ENCODE results near the gene NDE1.

DNA sequence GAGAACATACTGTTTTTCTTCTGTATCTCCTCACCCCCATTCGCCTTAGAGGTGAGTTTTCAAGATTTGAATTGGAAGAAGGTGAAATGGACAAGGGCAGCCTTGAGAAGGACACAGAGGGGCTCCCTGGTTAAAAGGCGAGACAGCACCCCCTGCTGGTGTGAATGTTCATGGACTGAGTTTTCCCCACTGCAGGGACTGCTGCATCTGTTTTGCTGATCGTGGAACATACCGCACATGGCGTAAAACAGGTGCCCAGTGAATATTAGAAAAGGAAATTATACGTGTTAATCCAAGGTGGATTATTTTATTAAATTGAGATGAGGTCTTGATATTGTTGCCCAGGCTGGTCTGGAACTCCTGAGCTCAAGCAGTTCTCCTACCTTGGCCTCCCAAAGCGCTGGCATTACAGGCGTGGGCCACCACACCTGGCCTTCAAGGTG is 54.5 kb downstream of the NDE1 start:
- TF ChIP-seq GATA2 (IDR thresholded peaks at IDR 0.05; ENCODE audit: low read depth, low read length) (no peak), GATA3 (IDR thresholded peaks at IDR 0.05; ENCODE audit: low read depth, low read length) (no peak)
